ENCODE measurements around the gene CHST11. TPM values are rescaled to one million over a fixed set of nuclear protein-coding genes. Genes with fewer than 3 reads are reported as not detected.

Gene CHST11
- total and polyA plus RNA-seq, 2 of the 4 experiments (the other 2 are of a cell fraction), result 1.4 to 2.7 TPM

- Histone ChIP-seq H3K56ac (ENCODE audit: extremely low read depth, insufficient read depth, low read length) (no peak overlapping the region), H3K27me3 (ENCODE audit: control insufficient read depth, insufficient read depth, low read length) (peaks cover 15% of the 10 kb centered on the region), H2AK9ac (replicated peaks; ENCODE audit: low read depth, low read length, poor library complexity) (no peak overlapping the region), H3K18ac (ENCODE audit: low read depth, low read length) (no peak overlapping the region), H2AK5ac (ENCODE audit: low read depth, low read length) (no peak overlapping the region), H2BK5ac (ENCODE audit: low read depth, low read length, poor library complexity, severe bottlenecking) (no peak overlapping the region), H3K36me3 (ENCODE audit: control insufficient read depth, insufficient read depth, low read length) (no peaks in the 10 kb centered on the region), H3K4ac (ENCODE audit: low read depth, low read length) (no peak overlapping the region), H3K27ac (ENCODE audit: insufficient read depth, low read length) (no peak overlapping the region), H2BK120ac (ENCODE audit: low read depth, low read length) (no peak overlapping the region), H4K91ac (ENCODE audit: insufficient read depth, low read depth, low read length) (no peak overlapping the region), H3K23ac (ENCODE audit: low read depth, low read length) (no peak overlapping the region), H4K20me1 (ENCODE audit: insufficient read depth, low read length) (no peaks in the 10 kb centered on the region), H3K4me1 (ENCODE audit: control insufficient read depth, insufficient read depth, low read length) (no peaks in the 10 kb centered on the region; the same call in 1 of the 2 replicates), H3K14ac (replicated peaks; ENCODE audit: low read depth, low read length) (no peak overlapping the region), H3K9ac (ENCODE audit: low read depth, low read length) (no peak overlapping the region), H2BK15ac (ENCODE audit: low read depth, low read length) (no peak overlapping the region), H4K8ac (ENCODE audit: low read depth in 2 of 2, low read length in 2 of 2) (no peak overlapping the region), H3K4me3 (ENCODE audit: insufficient read depth, low read depth, low read length) (no peak overlapping the region), H2BK20ac (ENCODE audit: low read depth, low read length) (no peak overlapping the region), H4K5ac (ENCODE audit: low read depth, low read length) (no peak overlapping the region), H3K79me1 (ENCODE audit: low read depth in 1 of 2, low read length in 2 of 2) (no peaks in the 10 kb centered on the region), H3K9me1 (ENCODE audit: insufficient read depth, low read length) (no peaks in the 10 kb centered on the region), H3K9me3 (ENCODE audit: control insufficient read depth, insufficient read depth, low read length) (peaks cover 4% of the 10 kb centered on the region), H3K4me2 (ENCODE audit: low read depth, low read length) (no peak overlapping the region), H2AFZ (replicated peaks; ENCODE audit: low read length, poor library complexity) (no peak overlapping the region)
- ATAC-seq (ENCODE audit: low read depth) (no peak), DNase-seq (no peak)
- POLR2A ChIA-PET (ENCODE audit: unreplicated experiment), result no interaction called here
- in situ Hi-C loops (cut with MboI; ENCODE audit: low sequenced_read_pairs) (no loop called here), dilution Hi-C loops (cut with HindIII; ENCODE audit: low sequenced_read_pairs, unreplicated experiment) (no loop called here), intact Hi-C loops (cut with micrococcal nuclease) (no loop called here)
- CTCF ChIA-PET, result interaction anchor here (0.6 to 1.1 kb wide), 2 partner anchors 13 to 25 kb away, joined by 3 to 7 read pairs; no protein-coding TSS in a partner anchor
- no CpG with 5 or more reads among the region's 2 CpGs for WGBS, 2 experiments (ENCODE audit: extremely low coverage in 2 of 2, insufficient read length in 1 of 2)
- no TSS peak for BruUV-seq (replicated peaks)
- TF ChIP-seq MAFK (IDR thresholded peaks at IDR 0.05; ENCODE audit: low read depth, low read length) (no peak), USF2 (IDR thresholded peaks at IDR 0.05; ENCODE audit: low read depth, low read length) (no peak), FOS (IDR thresholded peaks at IDR 0.05; ENCODE audit: low read depth, low read length) (no peak), RAD21 (IDR thresholded peaks at IDR 0.05; ENCODE audit: low read length) (no peak), BHLHE40 (IDR thresholded peaks at IDR 0.05; ENCODE audit: low read depth, low read length) (no peak), CEBPB (IDR thresholded peaks at IDR 0.05; ENCODE audit: low read depth, low read length) (no peak), POLR2A (IDR thresholded peaks at IDR 0.05; ENCODE audit: low read depth, low read length) (no peak), RFX5 (IDR thresholded peaks at IDR 0.05; ENCODE audit: low read depth, low read length) (no peak), MAZ (IDR thresholded peaks at IDR 0.05; ENCODE audit: borderline replicate concordance, low read depth, low read length) (no peak), NFE2L2 (IDR thresholded peaks at IDR 0.05; ENCODE audit: low read depth, low read length) (no peak), CHD1 (IDR thresholded peaks at IDR 0.05; ENCODE audit: low read depth, low read length) (no peak), ELK1 (IDR thresholded peaks at IDR 0.05; ENCODE audit: borderline replicate concordance, low read depth, low read length) (no peak), MXI1 (IDR thresholded peaks at IDR 0.05; ENCODE audit: borderline replicate concordance, low read depth, low read length) (no peak), CTCF (conservative IDR thresholded peaks at IDR 0.05; ENCODE audit: low read depth, low read length) (no peak), SMC3 (IDR thresholded peaks at IDR 0.05; ENCODE audit: low read depth, low read length) (no peak), RCOR1 (IDR thresholded peaks at IDR 0.05; ENCODE audit: insufficient replicate concordance, low read length) (no peak)
Observed at GRCh38 chr12:104636496-104636895, 179.7 kb downstream of the CHST11 start.
